GM18909 (cell line): ENCODE measurements around the gene IL1RL2.

Experiments
- ATAC-seq: cut with Tn5 transposase; IDR thresholded peaks from one replicate; pipeline ENCODE4 v1.9.1; 2021; ENCODE audit warnings: mild to moderate bottlenecking; ENCODE audit not compliant: unreplicated experiment, poor library complexity

The IL1RL2 gene

GRCh38 chr2:102258386-102259074 lies 71.7 kb downstream of the IL1RL2 start:
- no peak for ATAC-seq

- ATAC-seq = no peak
These were observed 74.8 kb downstream of the IL1RL2 start for GRCh38 chr2:102261467-102262135.

GRCh38 chr2:102262216-102263129 lies 75.7 kb downstream of the IL1RL2 start:
- no peak for ATAC-seq

GRCh38 chr2:102264952-102265351 lies 78.1 kb downstream of the IL1RL2 start:
- no peak for ATAC-seq

GRCh38 chr2:102266204-102266603 lies 79.4 kb downstream of the IL1RL2 start:
- ATAC-seq = no peak

GRCh38 chr2:102267774-102268173 lies 81.0 kb downstream of the IL1RL2 start:
- ATAC-seq = no peak

GRCh38 chr2:102268510-102269199 lies 81.8 kb downstream of the IL1RL2 start:
- ATAC-seq = no peak

- no peak for ATAC-seq
These were observed 82.3 kb downstream of the IL1RL2 start for GRCh38 chr2:102269200-102269524.

- no peak for ATAC-seq
These were observed 85.0 kb downstream of the IL1RL2 start for GRCh38 chr2:102271844-102272243.

- no peak for ATAC-seq
These were observed 86.9 kb downstream of the IL1RL2 start for GRCh38 chr2:102273619-102274211.

- no peak for ATAC-seq
These were observed 89.9 kb downstream of the IL1RL2 start for GRCh38 chr2:102276549-102277201.

GRCh38 chr2:102277202-102277700 lies 90.4 kb downstream of the IL1RL2 start:
- no peak for ATAC-seq

GRCh38 chr2:102278720-102279390 lies 92.0 kb downstream of the IL1RL2 start:
- ATAC-seq = no peak

GRCh38 chr2:102279391-102279735 lies 92.5 kb downstream of the IL1RL2 start:
- no peak for ATAC-seq

GRCh38 chr2:102282678-102283091 lies 95.9 kb downstream of the IL1RL2 start:
- no peak for ATAC-seq

GRCh38 chr2:102283996-102284395 lies 97.2 kb downstream of the IL1RL2 start:
- no peak for ATAC-seq

GRCh38 chr2:102284611-102285010 lies 97.8 kb downstream of the IL1RL2 start:
- ATAC-seq = no peak

GRCh38 chr2:102285368-102285767 lies 98.5 kb downstream of the IL1RL2 start:
- ATAC-seq = no peak

- no peak for ATAC-seq
These were observed 99.2 kb downstream of the IL1RL2 start for GRCh38 chr2:102286041-102286440.
